Measurements from ENCODE around the gene CACNA1C. TPM values are rescaled to one million over a fixed set of nuclear protein-coding genes. Genes with fewer than 3 reads are reported as not detected.
"Not testable (repeated sequence)": the region's sequence is repeated elsewhere in the genome, so short reads cannot be mapped to it uniquely, and the experiment has no call there.

CACNA1C gene
- total RNA-seq, 6 donors from 2014 or later = 5.2 to 45.1 (median 8.8) TPM

GRCh38 chr12:2101359-2101758, 48.6 kb downstream of the CACNA1C start:
- Histone ChIP-seq H3K27me3 (no peaks in the 10 kb centered on the region), H3K4me3 (no peak overlapping the region), H3K36me3 (no peaks in the 10 kb centered on the region), H3K4me1 (no peaks in the 10 kb centered on the region), H3K27ac (no peak overlapping the region), H3K9me3 (no peaks in the 10 kb centered on the region)
- 79 to 90% methylated on average over 8 to 16 of the region's 16 CpGs for WGBS, 2 donors
- ATAC-seq (ENCODE audit: low FRiP score in 2 of 2) = peak; percentile 10 to 40
- TF ChIP-seq EP300 (IDR thresholded peaks at IDR 0.05) (no peak), POLR2A (IDR thresholded peaks at IDR 0.05) (no peak), CTCF (IDR thresholded peaks at IDR 0.05) (no peak)
- DNase-seq = peak in 1 of 2 donors; percentile 60

- no peaks in the 10 kb centered on the region for H3K9me3 ChIP-seq
- ATAC-seq (ENCODE audit: low FRiP score in 2 of 2) (no peak), DNase-seq (no peak)
- TF ChIP-seq POLR2AphosphoS5 (IDR thresholded peaks at IDR 0.05) (no peak), EP300 (IDR thresholded peaks at IDR 0.05) (no peak)
- H3K27ac ChIP-seq = no peak overlapping the region
- H3K4me1 ChIP-seq = no peaks in the 10 kb centered on the region
- H3K27me3 ChIP-seq = no peaks in the 10 kb centered on the region
- no peak overlapping the region for H3K4me3 ChIP-seq
- no peaks in the 10 kb centered on the region for H3K36me3 ChIP-seq
- 56 to 93% methylated on average over 3 of the region's 3 CpGs for WGBS, 2 donors
These were observed 49.0 kb downstream of the CACNA1C start for GRCh38 chr12:2101771-2102170.

- not testable (repeated sequence) for H3K36me3 ChIP-seq; H3K4me1 ChIP-seq; H3K27me3 ChIP-seq; DNase-seq; H3K27ac ChIP-seq; H3K9me3 ChIP-seq; H3K4me3 ChIP-seq; ATAC-seq (ENCODE audit: low FRiP score in 2 of 2)
- WGBS, 2 donors = 88 to 90% methylated on average over 5 of the region's 5 CpGs
These were observed 49.9 kb downstream of the CACNA1C start for GRCh38 chr12:2102736-2103135.

- not testable (repeated sequence) for H3K27me3 ChIP-seq; ATAC-seq (ENCODE audit: low FRiP score in 2 of 2); H3K4me1 ChIP-seq; H3K27ac ChIP-seq; H3K9me3 ChIP-seq; H3K36me3 ChIP-seq; H3K4me3 ChIP-seq
- 93 to 98% methylated on average over 10 to 11 of the region's 17 CpGs for WGBS, 2 donors
- DNase-seq = peak in 1 of 2 donors; percentile 70
These were observed 52.6 kb downstream of the CACNA1C start for GRCh38 chr12:2105387-2105786.

GRCh38 chr12:2108166-2108565, 55.4 kb downstream of the CACNA1C start:
- Histone ChIP-seq H3K9me3 (no peaks in the 10 kb centered on the region), H3K4me1 (no peaks in the 10 kb centered on the region), H3K4me3 (no peak overlapping the region), H3K27me3 (no peaks in the 10 kb centered on the region), H3K27ac (no peak overlapping the region), H3K36me3 (no peaks in the 10 kb centered on the region)
- WGBS, 2 donors = 89 to 96% methylated on average over 7 to 8 of the region's 8 CpGs
- ATAC-seq (ENCODE audit: low FRiP score in 2 of 2) (no peak), DNase-seq (no peak)
- TF ChIP-seq EP300 (IDR thresholded peaks at IDR 0.05) (no peak), CTCF (IDR thresholded peaks at IDR 0.05) (no peak), POLR2AphosphoS5 (IDR thresholded peaks at IDR 0.05) (no peak), POLR2A (IDR thresholded peaks at IDR 0.05) (no peak)

- ATAC-seq (ENCODE audit: low FRiP score in 2 of 2) = no peak
- WGBS, 2 donors = 78 to 82% methylated on average over 10 of the region's 10 CpGs
- no peak for DNase-seq
These were observed 56.3 kb downstream of the CACNA1C start for GRCh38 chr12:2108975-2109671.

GRCh38 chr12:2110127-2110526, 57.3 kb downstream of the CACNA1C start:
- ATAC-seq (ENCODE audit: low FRiP score in 2 of 2) (no peak), DNase-seq (no peak)
- Histone ChIP-seq H3K4me3 (no peak overlapping the region), H3K36me3 (no peaks in the 10 kb centered on the region), H3K4me1 (no peaks in the 10 kb centered on the region), H3K9me3 (no peaks in the 10 kb centered on the region), H3K27ac (no peak overlapping the region), H3K27me3 (no peaks in the 10 kb centered on the region)
- TF ChIP-seq EP300 (IDR thresholded peaks at IDR 0.05) (no peak), POLR2A (IDR thresholded peaks at IDR 0.05) (no peak), POLR2AphosphoS5 (IDR thresholded peaks at IDR 0.05) (no peak), CTCF (IDR thresholded peaks at IDR 0.05) (no peak)
- WGBS, 2 donors = 85 to 90% methylated on average over 3 to 5 of the region's 5 CpGs

More at GRCh38 chr12:2108975-2109671, 56.3 kb downstream of the CACNA1C start:
- Histone ChIP-seq H3K4me3 (no peak overlapping the region), H3K36me3 (no peaks in the 10 kb centered on the region), H3K27ac (no peak overlapping the region), H3K4me1 (no peaks in the 10 kb centered on the region), H3K9me3 (no peaks in the 10 kb centered on the region), H3K27me3 (no peaks in the 10 kb centered on the region)
- TF ChIP-seq EP300 (IDR thresholded peaks at IDR 0.05) (no peak), POLR2AphosphoS5 (IDR thresholded peaks at IDR 0.05) (no peak)

Measured in upper lobe of left lung (tissue), 6 donors.